ENCODE data around the gene ZBTB20.

DNA sequence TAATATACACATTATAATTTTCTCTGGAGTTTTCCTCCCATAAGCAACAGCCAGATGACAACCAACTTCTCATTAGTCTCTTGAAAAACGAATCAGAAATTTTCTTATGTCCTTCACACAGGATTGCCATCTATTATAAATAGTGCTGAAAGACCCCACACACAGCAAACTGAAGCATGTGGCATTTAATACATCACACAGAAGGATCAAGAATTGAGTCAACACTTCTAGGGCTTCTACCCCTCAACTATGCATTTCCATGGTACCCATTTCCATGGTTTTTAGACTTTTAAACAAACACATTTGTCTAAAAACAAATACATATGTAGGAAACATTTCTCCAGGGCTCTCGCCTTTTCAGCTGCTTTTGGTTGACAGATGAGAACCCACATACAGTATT, 282.1 kb downstream of the ZBTB20 start:
- TF ChIP-seq CTCF (IDR thresholded peaks at IDR 0.05) (no peak), EZH2 (IDR thresholded peaks at IDR 0.05; ENCODE audit: borderline replicate concordance, insufficient read depth, low read depth, low read length, poor library complexity, severe bottlenecking) (no peak)

All from B cell (primary cell).